Measurements from ENCODE around the gene SH3RF1. TPM values are rescaled to one million over a fixed set of nuclear protein-coding genes. Genes with fewer than 3 reads are reported as not detected.

The SH3RF1 gene
- total RNA-seq, 1 experiment from 2014 or later: 59.5 TPM

DNA sequence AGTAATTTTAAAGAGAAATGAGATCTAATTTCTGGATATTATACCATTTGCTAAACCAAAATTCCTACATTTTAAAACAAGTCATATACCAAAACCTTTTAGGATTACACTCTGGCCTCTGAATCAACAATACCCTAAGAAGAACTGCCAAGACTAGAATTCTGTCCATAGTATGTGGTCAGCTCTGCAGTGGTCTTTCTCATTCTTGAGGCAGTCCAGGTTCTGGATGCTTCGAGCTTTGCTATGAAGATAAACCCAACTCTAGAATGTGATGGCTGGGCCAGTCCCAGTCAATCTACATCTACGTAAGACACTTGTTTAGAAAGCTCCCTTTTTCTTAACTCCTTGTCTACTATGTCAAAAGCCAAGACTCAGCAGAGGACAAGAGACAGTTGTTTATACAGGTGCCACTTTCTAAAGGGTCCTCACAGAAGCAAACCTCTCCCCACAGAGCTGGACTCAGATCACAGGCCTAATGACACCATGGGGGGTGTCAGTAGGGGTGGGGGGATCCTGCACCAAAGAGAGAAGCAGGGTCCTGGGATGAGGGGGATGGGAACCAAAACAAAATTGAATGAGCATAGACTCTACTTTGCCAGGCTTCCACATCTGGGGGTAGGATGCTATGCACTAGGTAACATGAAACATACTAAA, 63.2 kb downstream of the SH3RF1 start:
- H3K4me1 ChIP-seq (ENCODE audit: control insufficient read depth in 1 of 2, insufficient read depth in 2 of 2, low read length in 2 of 2): peaks cover 7 to 44% of the 10 kb centered on the region in 2 experiments; a peak in 3 of 4 replicates
- no peaks in the 10 kb centered on the region for H3K27me3 ChIP-seq (ENCODE audit: insufficient read depth, low read length)
- CTCF ChIA-PET: no interaction called here
- no peaks in the 10 kb centered on the region for H3K9me2 ChIP-seq (ENCODE audit: insufficient read depth)
- ATAC-seq: no peak
- H3K79me2 ChIP-seq (ENCODE audit: insufficient read depth, low read length): peaks cover 89% of the 10 kb centered on the region
- no peaks in the 10 kb centered on the region; the same call in 1 of the 2 replicates for H4K20me1 ChIP-seq (ENCODE audit: insufficient read depth)
- no peak overlapping the region for H2AFZ ChIP-seq (ENCODE audit: low read depth, low read length, poor library complexity, severe bottlenecking)
- H3K4me2 ChIP-seq (ENCODE audit: low read length): no peak overlapping the region
- intact Hi-C loops (cut with micrococcal nuclease): no loop called here
- no peak for DNase-seq (ENCODE audit: low read depth, low spot score)
- no TSS peak for BruUV-seq (replicated peaks)
- no peaks in the 10 kb centered on the region for H3K36me3 ChIP-seq (ENCODE audit: control insufficient read depth in 1 of 2, insufficient read depth in 2 of 2, low read length in 2 of 2)
- no peak overlapping the region for H3K4me3 ChIP-seq (replicated peaks in 1 of 2; ENCODE audit: low read depth in 1 of 2, low read length in 2 of 2)
- no peak for TF ChIP-seq ZNF274 (IDR thresholded peaks at IDR 0.05; ENCODE audit: low read depth, low read length)
- TF ChIP-seq ELF1 (IDR thresholded peaks at IDR 0.05; ENCODE audit: borderline replicate concordance, low read depth): no peak
- no peaks in the 10 kb centered on the region for H3K9me3 ChIP-seq (ENCODE audit: control insufficient read depth in 1 of 2, insufficient read depth in 1 of 2, low read depth in 1 of 2, low read length in 2 of 2)
- no peak overlapping the region for H3K9ac ChIP-seq (ENCODE audit: low read length)
- H3K27ac ChIP-seq (ENCODE audit: low read depth, low read length): no peak overlapping the region
- RAD21 ChIA-PET (ENCODE audit: low non-redundant PET in 1 of 2, low total read pairs in 2 of 2, uncharacterized antibody in 2 of 2, unreplicated experiment in 2 of 2): no interaction called here
- POLR2A ChIA-PET: no interaction called here

DNA sequence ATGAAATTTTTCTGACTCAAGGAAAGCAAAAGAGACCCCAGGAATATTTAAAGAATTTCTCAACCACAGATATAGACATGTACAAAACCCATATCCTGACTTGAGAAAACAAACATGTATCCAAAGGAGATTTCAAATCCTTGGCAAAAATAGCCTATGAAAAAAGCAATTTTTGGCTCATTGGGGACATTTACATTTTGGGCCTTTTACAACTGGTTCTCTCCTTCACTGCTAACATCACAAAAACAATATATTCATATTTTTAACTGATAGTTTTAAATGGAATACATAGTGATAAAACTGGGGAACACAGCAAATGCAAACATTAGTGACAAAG, 65.0 kb downstream of the SH3RF1 start:
- ChIA-PET RAD21 (ENCODE audit: low non-redundant PET in 1 of 2, low total read pairs in 2 of 2, uncharacterized antibody in 2 of 2, unreplicated experiment in 2 of 2) (no interaction called here), POLR2A (no interaction called here), CTCF (no interaction called here)
- no peak for DNase-seq (ENCODE audit: low read depth, low spot score)
- TF ChIP-seq TCF7L2 (IDR thresholded peaks at IDR 0.05; ENCODE audit: borderline replicate concordance, extremely low read depth, insufficient read depth, insufficient read length): no peak
- TF ChIP-seq, protein P1, sequence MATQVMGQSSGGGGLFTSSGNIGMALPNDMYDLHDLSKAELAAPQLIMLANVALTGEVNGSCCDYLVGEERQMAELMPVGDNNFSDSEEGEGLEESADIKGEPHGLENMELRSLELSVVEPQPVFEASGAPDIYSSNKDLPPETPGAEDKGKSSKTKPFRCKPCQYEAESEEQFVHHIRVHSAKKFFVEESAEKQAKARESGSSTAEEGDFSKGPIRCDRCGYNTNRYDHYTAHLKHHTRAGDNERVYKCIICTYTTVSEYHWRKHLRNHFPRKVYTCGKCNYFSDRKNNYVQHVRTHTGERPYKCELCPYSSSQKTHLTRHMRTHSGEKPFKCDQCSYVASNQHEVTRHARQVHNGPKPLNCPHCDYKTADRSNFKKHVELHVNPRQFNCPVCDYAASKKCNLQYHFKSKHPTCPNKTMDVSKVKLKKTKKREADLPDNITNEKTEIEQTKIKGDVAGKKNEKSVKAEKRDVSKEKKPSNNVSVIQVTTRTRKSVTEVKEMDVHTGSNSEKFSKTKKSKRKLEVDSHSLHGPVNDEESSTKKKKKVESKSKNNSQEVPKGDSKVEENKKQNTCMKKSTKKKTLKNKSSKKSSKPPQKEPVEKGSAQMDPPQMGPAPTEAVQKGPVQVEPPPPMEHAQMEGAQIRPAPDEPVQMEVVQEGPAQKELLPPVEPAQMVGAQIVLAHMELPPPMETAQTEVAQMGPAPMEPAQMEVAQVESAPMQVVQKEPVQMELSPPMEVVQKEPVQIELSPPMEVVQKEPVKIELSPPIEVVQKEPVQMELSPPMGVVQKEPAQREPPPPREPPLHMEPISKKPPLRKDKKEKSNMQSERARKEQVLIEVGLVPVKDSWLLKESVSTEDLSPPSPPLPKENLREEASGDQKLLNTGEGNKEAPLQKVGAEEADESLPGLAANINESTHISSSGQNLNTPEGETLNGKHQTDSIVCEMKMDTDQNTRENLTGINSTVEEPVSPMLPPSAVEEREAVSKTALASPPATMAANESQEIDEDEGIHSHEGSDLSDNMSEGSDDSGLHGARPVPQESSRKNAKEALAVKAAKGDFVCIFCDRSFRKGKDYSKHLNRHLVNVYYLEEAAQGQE (IDR thresholded peaks at IDR 0.05; ENCODE audit: low read depth): no peak
- TF ChIP-seq JUND (IDR thresholded peaks at IDR 0.05): no peak
- H4K20me1 ChIP-seq (ENCODE audit: insufficient read depth): no peaks in the 10 kb centered on the region; the same call in 1 of the 2 replicates
- H3K27ac ChIP-seq (ENCODE audit: low read depth, low read length): no peak overlapping the region
- no peaks in the 10 kb centered on the region for H3K9me2 ChIP-seq (ENCODE audit: insufficient read depth)
- intact Hi-C loops (cut with micrococcal nuclease): no loop called here
- H3K4me1 ChIP-seq (ENCODE audit: control insufficient read depth in 1 of 2, insufficient read depth in 2 of 2, low read length in 2 of 2): peaks cover 9 to 50% of the 10 kb centered on the region in 2 experiments
- no peak overlapping the region for H3K4me2 ChIP-seq (ENCODE audit: low read length)
- no peak overlapping the region for H3K4me3 ChIP-seq (replicated peaks in 1 of 2; ENCODE audit: low read depth in 1 of 2, low read length in 2 of 2)
- no peaks in the 10 kb centered on the region for H3K27me3 ChIP-seq (ENCODE audit: insufficient read depth, low read length)
- no peak overlapping the region for H3K9ac ChIP-seq (ENCODE audit: low read length)
- H3K9me3 ChIP-seq (ENCODE audit: control insufficient read depth in 1 of 2, insufficient read depth in 1 of 2, low read depth in 1 of 2, low read length in 2 of 2): no peaks in the 10 kb centered on the region
- no peak for ATAC-seq
- no TSS peak for BruUV-seq (replicated peaks)
- peaks cover 94% of the 10 kb centered on the region for H3K79me2 ChIP-seq (ENCODE audit: insufficient read depth, low read length)
- no peaks in the 10 kb centered on the region for H3K36me3 ChIP-seq (ENCODE audit: control insufficient read depth in 1 of 2, insufficient read depth in 2 of 2, low read length in 2 of 2)
- no peak overlapping the region for H2AFZ ChIP-seq (ENCODE audit: low read depth, low read length, poor library complexity, severe bottlenecking)
